ENCODE data around the gene ITGB6. TPM values are rescaled to one million over a fixed set of nuclear protein-coding genes. Genes with fewer than 3 reads are reported as not detected.

ITGB6 gene
- total RNA-seq, result not detected in 2 replicates

- Mint-ChIP-seq H3K27me3 (ENCODE audit: insufficient read depth) (no peaks in the 10 kb centered on the region), H3K27ac (no peak within 1 kb of the TSS), H3K36me3 (ENCODE audit: low read depth) (no peaks in the 10 kb centered on the region), H3K9me3 (no peaks in the 10 kb centered on the region), H3K4me3 (no peak within 1 kb of the TSS), H3K4me1 (ENCODE audit: low read depth) (no peaks in the 10 kb centered on the region)
- intact Hi-C loops (cut with micrococcal nuclease), result no loop called here
- DNase-seq (ENCODE audit: low spot score), result no peak
Observed at GRCh38 chr2:160199683-160200389, at the start of gene ITGB6. ITGB6 (minus strand) TSS chr2:160200272; CDS start chr2:160200063, 209 bp downstream.

- Mint-ChIP-seq H3K36me3 (ENCODE audit: low read depth) (no peaks in the 10 kb centered on the region), H3K4me3 (no peak overlapping the region), H3K9me3 (no peaks in the 10 kb centered on the region), H3K27ac (no peak overlapping the region), H3K4me1 (ENCODE audit: low read depth) (no peaks in the 10 kb centered on the region), H3K27me3 (ENCODE audit: insufficient read depth) (no peaks in the 10 kb centered on the region)
- no peak for DNase-seq (ENCODE audit: low spot score)
- intact Hi-C loops (cut with micrococcal nuclease), result no loop called here
Observed at GRCh38 chr2:160247296-160248035, 47.4 kb upstream of the ITGB6 start.

- DNase-seq (ENCODE audit: low spot score), result no peak
- intact Hi-C loops (cut with micrococcal nuclease), result no loop called here
- H3K27me3 Mint-ChIP-seq (ENCODE audit: insufficient read depth), result no peaks in the 10 kb centered on the region
- H3K9me3 Mint-ChIP-seq, result no peaks in the 10 kb centered on the region
- no peaks in the 10 kb centered on the region for H3K36me3 Mint-ChIP-seq (ENCODE audit: low read depth)
- H3K4me3 Mint-ChIP-seq, result no peak overlapping the region
- no peak overlapping the region for H3K27ac Mint-ChIP-seq
- no peaks in the 10 kb centered on the region for H3K4me1 Mint-ChIP-seq (ENCODE audit: low read depth)
Observed at GRCh38 chr2:160246356-160246755, 46.3 kb upstream of the ITGB6 start.

GRCh38 chr2:160245614-160246155 lies 45.6 kb upstream of the ITGB6 start:
- Mint-ChIP-seq H3K27me3 (ENCODE audit: insufficient read depth) (no peaks in the 10 kb centered on the region), H3K9me3 (no peaks in the 10 kb centered on the region), H3K27ac (no peak overlapping the region), H3K4me3 (no peak overlapping the region), H3K36me3 (ENCODE audit: low read depth) (no peaks in the 10 kb centered on the region), H3K4me1 (ENCODE audit: low read depth) (no peaks in the 10 kb centered on the region)
- intact Hi-C loops (cut with micrococcal nuclease), result no loop called here
- DNase-seq (ENCODE audit: low spot score), result no peak

GRCh38 chr2:160242893-160243564 lies 43.0 kb upstream of the ITGB6 start:
- no peaks in the 10 kb centered on the region for H3K36me3 Mint-ChIP-seq (ENCODE audit: low read depth)
- intact Hi-C loops (cut with micrococcal nuclease), result no loop called here
- DNase-seq (ENCODE audit: low spot score), result no peak
- peaks cover 7% of the 10 kb centered on the region for H3K27me3 Mint-ChIP-seq (ENCODE audit: insufficient read depth)
- no peak overlapping the region for H3K4me3 Mint-ChIP-seq
- H3K27ac Mint-ChIP-seq, result no peak overlapping the region
- H3K9me3 Mint-ChIP-seq, result no peaks in the 10 kb centered on the region
- no peaks in the 10 kb centered on the region for H3K4me1 Mint-ChIP-seq (ENCODE audit: low read depth)

GRCh38 chr2:160241251-160242137 lies 41.4 kb upstream of the ITGB6 start:
- H3K27me3 Mint-ChIP-seq (ENCODE audit: insufficient read depth), result peaks cover 11% of the 10 kb centered on the region
- H3K36me3 Mint-ChIP-seq (ENCODE audit: low read depth), result no peaks in the 10 kb centered on the region
- no peak overlapping the region for H3K4me3 Mint-ChIP-seq
- H3K4me1 Mint-ChIP-seq (ENCODE audit: low read depth), result no peaks in the 10 kb centered on the region
- no peak for DNase-seq (ENCODE audit: low spot score)
- intact Hi-C loops (cut with micrococcal nuclease), result no loop called here
- H3K27ac Mint-ChIP-seq, result no peak overlapping the region
- no peaks in the 10 kb centered on the region for H3K9me3 Mint-ChIP-seq

GRCh38 chr2:160239436-160239835 lies 39.4 kb upstream of the ITGB6 start:
- Mint-ChIP-seq H3K27ac (no peak overlapping the region), H3K27me3 (ENCODE audit: insufficient read depth) (peaks cover 13% of the 10 kb centered on the region), H3K36me3 (ENCODE audit: low read depth) (no peaks in the 10 kb centered on the region), H3K4me1 (ENCODE audit: low read depth) (no peaks in the 10 kb centered on the region), H3K9me3 (no peaks in the 10 kb centered on the region), H3K4me3 (no peak overlapping the region)
- DNase-seq (ENCODE audit: low spot score), result no peak
- intact Hi-C loops (cut with micrococcal nuclease), result no loop called here

- intact Hi-C loops (cut with micrococcal nuclease), result no loop called here
Observed at GRCh38 chr2:160238392-160238791, 38.3 kb upstream of the ITGB6 start.

GRCh38 chr2:160232905-160233475 lies 32.9 kb upstream of the ITGB6 start:
- Mint-ChIP-seq H3K4me3 (no peak overlapping the region), H3K27me3 (ENCODE audit: insufficient read depth) (peaks cover 8% of the 10 kb centered on the region), H3K27ac (no peak overlapping the region), H3K9me3 (no peaks in the 10 kb centered on the region), H3K4me1 (ENCODE audit: low read depth) (peaks cover 15% of the 10 kb centered on the region), H3K36me3 (ENCODE audit: low read depth) (no peaks in the 10 kb centered on the region)
- intact Hi-C loops (cut with micrococcal nuclease), result no loop called here
- DNase-seq (ENCODE audit: low spot score), result no peak

More at GRCh38 chr2:160238392-160238791, 38.3 kb upstream of the ITGB6 start:
- Mint-ChIP-seq H3K4me1 (ENCODE audit: low read depth) (no peaks in the 10 kb centered on the region), H3K27ac (no peak overlapping the region), H3K4me3 (no peak overlapping the region), H3K27me3 (ENCODE audit: insufficient read depth) (peaks cover 13% of the 10 kb centered on the region), H3K36me3 (ENCODE audit: low read depth) (no peaks in the 10 kb centered on the region), H3K9me3 (no peaks in the 10 kb centered on the region)
- no peak for DNase-seq (ENCODE audit: low spot score)

GRCh38 chr2:160229591-160229990 lies 29.5 kb upstream of the ITGB6 start:
- no peaks in the 10 kb centered on the region for H3K36me3 Mint-ChIP-seq (ENCODE audit: low read depth)
- no peaks in the 10 kb centered on the region for H3K9me3 Mint-ChIP-seq
- no peak overlapping the region for H3K4me3 Mint-ChIP-seq
- no peak overlapping the region for H3K27ac Mint-ChIP-seq
- H3K27me3 Mint-ChIP-seq (ENCODE audit: insufficient read depth), result peaks cover 7% of the 10 kb centered on the region
- no peak for DNase-seq (ENCODE audit: low spot score)
- intact Hi-C loops (cut with micrococcal nuclease), result loop anchor here (10.0 kb wide), 2 partner anchors 765 to 935 kb away; partner anchors contain the start of gene TANK
- peaks cover 23% of the 10 kb centered on the region for H3K4me1 Mint-ChIP-seq (ENCODE audit: low read depth)

- peaks cover 35% of the 10 kb centered on the region for H3K4me1 Mint-ChIP-seq (ENCODE audit: low read depth)
- no peak overlapping the region for H3K27ac Mint-ChIP-seq
- intact Hi-C loops (cut with micrococcal nuclease), result loop anchor here (10.0 kb wide), 2 partner anchors 766 to 936 kb away; partner anchors contain the start of gene TANK
- no peak overlapping the region for H3K4me3 Mint-ChIP-seq
- peaks cover 7% of the 10 kb centered on the region for H3K27me3 Mint-ChIP-seq (ENCODE audit: insufficient read depth)
- no peaks in the 10 kb centered on the region for H3K36me3 Mint-ChIP-seq (ENCODE audit: low read depth)
- DNase-seq (ENCODE audit: low spot score), result no peak
- H3K9me3 Mint-ChIP-seq, result no peaks in the 10 kb centered on the region
Observed at GRCh38 chr2:160228141-160228917, 28.3 kb upstream of the ITGB6 start.

Data from activated T-helper 1 cell treated with anti-CD3 and anti-CD28 coated beads, Interleukin-12 subunit alpha, Interleukin-12 subunit beta, Interleukin-2, Interleukin-4 antibody, amounts not matched to agents 30 ng/mL and 10 ng/mL and 1 ng/mL, durations not matched to agents 14 hours and 24 hours and 36 hours (primary cell).